Lung (tissue), 12 donors: ENCODE results near the gene CGNL1. TPM values are rescaled to one million over a fixed set of nuclear protein-coding genes. Genes with fewer than 3 reads are reported as not detected.

ENCODE experiments used
- ATAC-seq: fragments of 200-7000 bp; cut with Tn5 transposase; one replicate; pipeline ENCODE4 v1.9.1; 2020; ENCODE audit warnings: moderate number of reproducible peaks; ENCODE audit not compliant: insufficient read depth, low FRiP score
- DNase-seq, 3 donors: peaks; one replicate each; pipeline ENCODE4 v3.0.0-alpha.2; 2013 to 2017
- H3K27ac ChIP-seq, 2 donors: one replicate each; pipeline ENCODE4 v1.5.1; 2013; ENCODE audit warnings: mild to moderate bottlenecking in 2 of 2, moderate library complexity in 2 of 2, control low read depth in 1 of 2, inconsistent platforms in 1 of 2, low read depth in 1 of 2, low read length in 1 of 2
- H3K27me3 ChIP-seq, 3 donors: one replicate each; pipeline ENCODE4 v1.5.1; 2013; ENCODE audit warnings: low read length in 2 of 3; ENCODE audit not compliant: control insufficient read depth in 3 of 3, insufficient read depth in 3 of 3
- H3K36me3 ChIP-seq, 4 donors: one replicate each; pipeline ENCODE4 v1.5.1; 2013; ENCODE audit warnings: low read length in 4 of 4, mild to moderate bottlenecking in 1 of 4, moderate library complexity in 1 of 4; ENCODE audit not compliant: control insufficient read depth in 4 of 4, insufficient read depth in 4 of 4
- H3K4me1 ChIP-seq, 5 donors: one replicate each; pipeline ENCODE4 v1.5.1; 2013; ENCODE audit warnings: low read length in 5 of 5, mild to moderate bottlenecking in 2 of 5, moderate library complexity in 1 of 5; ENCODE audit not compliant: control insufficient read depth in 5 of 5, insufficient read depth in 5 of 5
- H3K4me3 ChIP-seq: one replicate; pipeline ENCODE4 v1.5.1; 2013; ENCODE audit warnings: mild to moderate bottlenecking, control low read depth, moderate library complexity
- H3K9ac ChIP-seq, 2 donors: one replicate each; pipeline ENCODE4 v1.5.1; 2013; ENCODE audit warnings: low read length in 2 of 2, control low read depth in 1 of 2; ENCODE audit not compliant: insufficient read depth in 1 of 2
- H3K9me3 ChIP-seq, 4 donors: one replicate each; pipeline ENCODE4 v1.5.1; 2013; ENCODE audit warnings: low read length in 3 of 4, mild to moderate bottlenecking in 1 of 4, moderate library complexity in 1 of 4; ENCODE audit not compliant: control insufficient read depth in 4 of 4, insufficient read depth in 3 of 4
- CTCF ChIP-seq: IDR thresholded peaks from 2 replicates; pipeline ENCODE4 v1.5.1; 2012; ENCODE audit warnings: mild to moderate bottlenecking; ENCODE audit errors: control extremely low read depth, extremely low read depth
- WGBS, 2 donors: extraction: QIAGEN DNeasy Blood & Tissue Kit; methylation state at CpG; one replicate each; pipeline ENCODE4 v1.1.7; 2013; 5-methylcytosine and 5-hydroxymethylcytosine counted together
- polyA plus RNA-seq, 2 donors: library from polyadenylated mRNA; stranded (reverse); fragments of 200-250 nt; gene quantifications; one replicate each; pipeline ENCODE4 v1.2.1, GENCODE V29; 2013
- total RNA-seq, 2 donors: library from RNA; depleted of rRNA in 1 of 2; stranded (reverse); fragments of >200 nt in 1 of 2; gene quantifications; one replicate each; pipeline ENCODE4 v1.2.1, GENCODE V29; 2014 to 2021
- donor health status: control.
- donor health status: control.
- donor health status: Bipolar disorder and iron deficiency.
- donor health status: healthy.
- donor health status: DM: yes; HTN: yes; CAD: no.

CGNL1 gene
- total and polyA plus RNA-seq, 4 donors, result 9.0 to 42.5 (median 22.9) TPM

- Histone ChIP-seq H3K27ac (no peak overlapping the region), H3K9ac (no peak overlapping the region), H3K36me3 (no peaks in the 10 kb centered on the region), H3K4me1 (no peaks in the 10 kb centered on the region), H3K27me3 (no peaks in the 10 kb centered on the region), H3K9me3 (no peaks in the 10 kb centered on the region), H3K4me3 (no peak overlapping the region)
- no peak for DNase-seq
- ATAC-seq, result no peak
- WGBS, 2 donors, result 90 to 92% methylated on average over 9 of the region's 9 CpGs
- no peak for TF ChIP-seq CTCF
Measured at GRCh38 chr15:57344282-57344681, 32.0 kb upstream of the CGNL1 start.

- Histone ChIP-seq H3K9ac (no peak overlapping the region), H3K36me3 (no peaks in the 10 kb centered on the region), H3K4me3 (no peak overlapping the region), H3K27ac (no peak overlapping the region), H3K4me1 (no peaks in the 10 kb centered on the region), H3K27me3 (no peaks in the 10 kb centered on the region), H3K9me3 (no peaks in the 10 kb centered on the region)
- ATAC-seq (peak; percentile 42), DNase-seq (peak in 2 of 3 donors; percentile 40 to 52)
- TF ChIP-seq CTCF, result no peak
- WGBS, 2 donors, result 56 to 70% methylated on average over 5 of the region's 5 CpGs
Measured at GRCh38 chr15:57345584-57345983, 30.7 kb upstream of the CGNL1 start.

- no peaks in the 10 kb centered on the region for H3K36me3 ChIP-seq
- no peaks in the 10 kb centered on the region for H3K27me3 ChIP-seq
- DNase-seq (no peak), ATAC-seq (no peak)
- no peak overlapping the region for H3K4me3 ChIP-seq
- WGBS, 2 donors, result 97 to 100% methylated on average over 1 of the region's 1 CpG
- H3K27ac ChIP-seq, result no peak overlapping the region
- H3K9ac ChIP-seq, result no peak overlapping the region
- no peaks in the 10 kb centered on the region for H3K4me1 ChIP-seq
- no peaks in the 10 kb centered on the region for H3K9me3 ChIP-seq
- TF ChIP-seq CTCF, result no peak
Measured at GRCh38 chr15:57348081-57348480, 28.2 kb upstream of the CGNL1 start.
